GM12878 (cell line): ENCODE measurements around the gene AMIGO2.

Experiments used
- ATF7 ChIP-seq: fragments of 450-650 bp; IDR thresholded peaks from 2 replicates; pipeline ENCODE4 v1.6.1; 2016; ENCODE audit warnings: low read depth, mild to moderate bottlenecking
- CBX5 ChIP-seq: sonication (generic); IDR thresholded peaks from 2 replicates; pipeline ENCODE4 v1.6.1; 2016; ENCODE audit warnings: low read depth, moderate library complexity, mild to moderate bottlenecking, inconsistent platforms
- POLR2A ChIP-seq: IDR thresholded peaks from 2 replicates; pipeline ENCODE4 v1.6.1; 2011; ENCODE audit warnings: low read depth, mild to moderate bottlenecking, low read length
- SP1 ChIP-seq: IDR thresholded peaks from one replicate; pipeline ENCODE4 v1.6.1; 2011; ENCODE audit warnings: low read depth, low read length
- TF ChIP-seq, protein P1 (sequence below), 3 experiments: IDR thresholded peaks in 2 of 3; conservative IDR thresholded peaks in 1 of 3; 2 replicates each; pipeline ENCODE4 v1.5.1; 2011; ENCODE audit warnings: low read depth in 3 of 3, low read length in 3 of 3, mild to moderate bottlenecking in 3 of 3, control low read depth in 2 of 3, moderate library complexity in 2 of 3, inconsistent platforms in 1 of 3, mixed read lengths in 1 of 3; ENCODE audit not compliant: control insufficient read depth in 2 of 3, insufficient read depth in 1 of 3; ENCODE audit errors: extremely low read depth in 1 of 3

- TF ChIP-seq SP1 (no peak), ATF7 (no peak), POLR2A (no peak), CBX5 (no peak)
- TF ChIP-seq, protein P1, sequence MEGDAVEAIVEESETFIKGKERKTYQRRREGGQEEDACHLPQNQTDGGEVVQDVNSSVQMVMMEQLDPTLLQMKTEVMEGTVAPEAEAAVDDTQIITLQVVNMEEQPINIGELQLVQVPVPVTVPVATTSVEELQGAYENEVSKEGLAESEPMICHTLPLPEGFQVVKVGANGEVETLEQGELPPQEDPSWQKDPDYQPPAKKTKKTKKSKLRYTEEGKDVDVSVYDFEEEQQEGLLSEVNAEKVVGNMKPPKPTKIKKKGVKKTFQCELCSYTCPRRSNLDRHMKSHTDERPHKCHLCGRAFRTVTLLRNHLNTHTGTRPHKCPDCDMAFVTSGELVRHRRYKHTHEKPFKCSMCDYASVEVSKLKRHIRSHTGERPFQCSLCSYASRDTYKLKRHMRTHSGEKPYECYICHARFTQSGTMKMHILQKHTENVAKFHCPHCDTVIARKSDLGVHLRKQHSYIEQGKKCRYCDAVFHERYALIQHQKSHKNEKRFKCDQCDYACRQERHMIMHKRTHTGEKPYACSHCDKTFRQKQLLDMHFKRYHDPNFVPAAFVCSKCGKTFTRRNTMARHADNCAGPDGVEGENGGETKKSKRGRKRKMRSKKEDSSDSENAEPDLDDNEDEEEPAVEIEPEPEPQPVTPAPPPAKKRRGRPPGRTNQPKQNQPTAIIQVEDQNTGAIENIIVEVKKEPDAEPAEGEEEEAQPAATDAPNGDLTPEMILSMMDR (IDR thresholded peaks at IDR 0.05 in 2 of 3, conservative IDR thresholded peaks at IDR 0.05 in 1 of 3; ENCODE audit: control insufficient read depth in 2 of 3, extremely low read depth in 1 of 3, insufficient read depth in 1 of 3, low read depth in 3 of 3, low read length in 3 of 3), result no peak
These were observed 6.1 kb upstream of the AMIGO2 start for GRCh38 chr12:47085815-47086252.
